ENCODE results near the gene PLEKHG4. TPM values are rescaled to one million over a fixed set of nuclear protein-coding genes. Genes with fewer than 3 reads are reported as not detected.
A peak's percentile ranks its signal among the peaks of the same experiment; 100 is the strongest.

The PLEKHG4 gene
- total and polyA plus RNA-seq, 10 donors: 5.1 to 27.9 (median 13.0) TPM

- Histone ChIP-seq H3K36me3 (peaks cover 3 to 99% (median 77%) of the 10 kb centered on the region in 6 donors), H3K27me3 (replicated peaks in 1 of 7) (no peaks in the 10 kb centered on the region), H3K4me3 (no peak overlapping the region), H3K27ac (peak overlapping the region in 5 of 8 donors; percentile 33 to 95 (median 52)), H3K4me1 (peaks cover 14 to 60% (median 36%) of the 10 kb centered on the region in 6 donors), H3K9me3 (no peaks in the 10 kb centered on the region)
- DNase-seq: peak; percentile 86
- TF ChIP-seq CTCF (IDR thresholded peaks at IDR 0.05 in 8 of 11, conservative IDR thresholded peaks at IDR 0.05 in 3 of 11) (no peak), POLR2AphosphoS5 (IDR thresholded peaks at IDR 0.05) (peak in 2 of 3 donors; percentile 54 to 72), POLR2A (IDR thresholded peaks at IDR 0.05) (no peak)
- intact Hi-C loops (cut with DNase I; ENCODE audit: low total_unique reads): no loop called here
- 83 to 91% (median 88%) methylated on average over 39 to 50 of the region's 50 CpGs for WGBS, 5 donors
These were observed 42.6 kb upstream of the PLEKHG4 start for GRCh38 chr16:67236563-67237395.

GRCh38 chr16:67237396-67238277 is 41.7 kb upstream of the PLEKHG4 start:
- Histone ChIP-seq H3K4me1 (peaks cover 22 to 69% (median 44%) of the 10 kb centered on the region in 6 donors), H3K36me3 (peaks cover 3 to 99% (median 73%) of the 10 kb centered on the region in 6 donors), H3K27me3 (replicated peaks in 1 of 7) (no peaks in the 10 kb centered on the region), H3K27ac (peak overlapping the region in 5 of 8 donors; percentile 43 to 95 (median 52)), H3K4me3 (no peak overlapping the region), H3K9me3 (no peaks in the 10 kb centered on the region)
- intact Hi-C loops (cut with DNase I; ENCODE audit: low total_unique reads): no loop called here
- DNase-seq: peak; percentile 65
- peak in 1 of 3 donors; percentile 26 for TF ChIP-seq POLR2AphosphoS5 (IDR thresholded peaks at IDR 0.05)
- TF ChIP-seq POLR2A (IDR thresholded peaks at IDR 0.05): no peak
- 84 to 87% (median 85%) methylated on average over 16 of the region's 16 CpGs for WGBS, 5 donors

- Histone ChIP-seq H3K4me3 (no peak overlapping the region), H3K4me1 (peaks cover 26 to 74% (median 50%) of the 10 kb centered on the region in 6 donors), H3K27ac (peak overlapping the region in 4 of 8 donors; percentile 5 to 96 (median 72)), H3K27me3 (replicated peaks in 1 of 7) (no peaks in the 10 kb centered on the region), H3K36me3 (peaks cover 3 to 93% (median 67%) of the 10 kb centered on the region in 6 donors), H3K9me3 (no peaks in the 10 kb centered on the region)
- intact Hi-C loops (cut with DNase I; ENCODE audit: low total_unique reads): no loop called here
- WGBS, 5 donors: 93 to 100% (median 95%) methylated on average over 3 of the region's 3 CpGs
- no peak for DNase-seq
- TF ChIP-seq POLR2AphosphoS5 (IDR thresholded peaks at IDR 0.05) (no peak), CTCF (IDR thresholded peaks at IDR 0.05 in 8 of 11, conservative IDR thresholded peaks at IDR 0.05 in 3 of 11) (no peak), POLR2A (IDR thresholded peaks at IDR 0.05) (no peak)
These were observed 41.1 kb upstream of the PLEKHG4 start for GRCh38 chr16:67238278-67238575.

GRCh38 chr16:67238806-67239470 is 40.4 kb upstream of the PLEKHG4 start:
- H3K4me1 ChIP-seq: peaks cover 30 to 82% (median 57%) of the 10 kb centered on the region in 6 donors
- H3K27me3 ChIP-seq (replicated peaks in 1 of 7): no peaks in the 10 kb centered on the region
- H3K27ac ChIP-seq: peak overlapping the region in 4 of 8 donors; percentile 92 to 96 (median 94)
- H3K36me3 ChIP-seq: peaks cover 3 to 86% (median 60%) of the 10 kb centered on the region in 6 donors
- 90 to 97% (median 93%) methylated on average over 8 to 9 of the region's 9 CpGs for WGBS, 5 donors
- intact Hi-C loops (cut with DNase I; ENCODE audit: low total_unique reads): no loop called here
- no peak overlapping the region for H3K4me3 ChIP-seq
- TF ChIP-seq CTCF (IDR thresholded peaks at IDR 0.05 in 8 of 11, conservative IDR thresholded peaks at IDR 0.05 in 3 of 11) (no peak), POLR2AphosphoS5 (IDR thresholded peaks at IDR 0.05) (peak in 1 of 3 donors; percentile 10)
- DNase-seq: peak; percentile 42
- no peaks in the 10 kb centered on the region for H3K9me3 ChIP-seq
